ENCODE data around the gene PALLD. TPM values are rescaled to one million over a fixed set of nuclear protein-coding genes. Genes with fewer than 3 reads are reported as not detected.

Gene PALLD
- total RNA-seq, 4 donors from 2014 or later: 1,036 to 2,270 (median 2,202) TPM

DNA sequence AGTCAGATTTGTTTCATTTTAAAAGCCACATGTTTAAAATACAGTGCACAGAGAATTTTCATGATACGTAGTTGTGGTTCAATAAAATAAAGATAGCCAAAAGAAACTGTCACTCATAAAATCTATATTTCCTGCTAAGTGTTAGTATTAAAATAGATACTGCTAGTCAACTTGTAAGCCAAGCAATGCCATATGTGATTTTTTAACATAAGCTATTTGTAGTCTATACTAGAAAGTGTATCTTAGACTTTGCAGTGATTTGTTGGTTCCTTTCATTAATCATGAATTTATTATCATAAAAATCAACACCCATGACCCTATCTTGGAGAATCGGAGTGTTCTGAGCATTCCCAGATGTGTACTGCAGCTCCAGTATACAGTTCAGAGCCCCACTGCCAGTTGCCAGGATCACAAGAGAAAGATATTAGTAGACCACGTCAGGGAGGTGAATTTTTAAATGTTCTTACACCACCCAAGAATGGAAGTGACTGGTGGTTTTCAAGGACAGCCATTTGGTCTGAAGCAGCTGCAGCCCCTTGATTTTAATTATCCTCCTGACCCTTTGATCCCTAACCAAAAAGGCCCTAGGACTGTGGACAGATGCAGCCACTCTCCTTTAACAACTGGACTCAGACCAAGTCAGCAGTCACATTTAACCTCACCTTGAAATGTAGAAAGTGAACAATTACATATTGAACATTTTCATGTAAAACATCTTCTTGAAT is 163.1 kb downstream of the PALLD start:
- Histone ChIP-seq H3K4me3 (no peak overlapping the region), H3K27me3 (no peaks in the 10 kb centered on the region), H3K4me1 (peaks cover 0 to 9% (median 0%) of the 10 kb centered on the region in 3 donors), H3K9me3 (no peaks in the 10 kb centered on the region), H3K27ac (no peak overlapping the region), H3K36me3 (no peaks in the 10 kb centered on the region)
- 47 to 58% methylated on average over 2 to 3 of the region's 3 CpGs for WGBS, 2 donors (ENCODE audit: low coverage in 1 of 2)
- TF ChIP-seq EP300 (IDR thresholded peaks at IDR 0.05): no peak
- TF ChIP-seq, protein P1, sequence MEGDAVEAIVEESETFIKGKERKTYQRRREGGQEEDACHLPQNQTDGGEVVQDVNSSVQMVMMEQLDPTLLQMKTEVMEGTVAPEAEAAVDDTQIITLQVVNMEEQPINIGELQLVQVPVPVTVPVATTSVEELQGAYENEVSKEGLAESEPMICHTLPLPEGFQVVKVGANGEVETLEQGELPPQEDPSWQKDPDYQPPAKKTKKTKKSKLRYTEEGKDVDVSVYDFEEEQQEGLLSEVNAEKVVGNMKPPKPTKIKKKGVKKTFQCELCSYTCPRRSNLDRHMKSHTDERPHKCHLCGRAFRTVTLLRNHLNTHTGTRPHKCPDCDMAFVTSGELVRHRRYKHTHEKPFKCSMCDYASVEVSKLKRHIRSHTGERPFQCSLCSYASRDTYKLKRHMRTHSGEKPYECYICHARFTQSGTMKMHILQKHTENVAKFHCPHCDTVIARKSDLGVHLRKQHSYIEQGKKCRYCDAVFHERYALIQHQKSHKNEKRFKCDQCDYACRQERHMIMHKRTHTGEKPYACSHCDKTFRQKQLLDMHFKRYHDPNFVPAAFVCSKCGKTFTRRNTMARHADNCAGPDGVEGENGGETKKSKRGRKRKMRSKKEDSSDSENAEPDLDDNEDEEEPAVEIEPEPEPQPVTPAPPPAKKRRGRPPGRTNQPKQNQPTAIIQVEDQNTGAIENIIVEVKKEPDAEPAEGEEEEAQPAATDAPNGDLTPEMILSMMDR (IDR thresholded peaks at IDR 0.05): no peak
- TF ChIP-seq POLR2AphosphoS5 (IDR thresholded peaks at IDR 0.05): no peak
- no peak for TF ChIP-seq POLR2A (IDR thresholded peaks at IDR 0.05)
- no peak for ATAC-seq

DNA sequence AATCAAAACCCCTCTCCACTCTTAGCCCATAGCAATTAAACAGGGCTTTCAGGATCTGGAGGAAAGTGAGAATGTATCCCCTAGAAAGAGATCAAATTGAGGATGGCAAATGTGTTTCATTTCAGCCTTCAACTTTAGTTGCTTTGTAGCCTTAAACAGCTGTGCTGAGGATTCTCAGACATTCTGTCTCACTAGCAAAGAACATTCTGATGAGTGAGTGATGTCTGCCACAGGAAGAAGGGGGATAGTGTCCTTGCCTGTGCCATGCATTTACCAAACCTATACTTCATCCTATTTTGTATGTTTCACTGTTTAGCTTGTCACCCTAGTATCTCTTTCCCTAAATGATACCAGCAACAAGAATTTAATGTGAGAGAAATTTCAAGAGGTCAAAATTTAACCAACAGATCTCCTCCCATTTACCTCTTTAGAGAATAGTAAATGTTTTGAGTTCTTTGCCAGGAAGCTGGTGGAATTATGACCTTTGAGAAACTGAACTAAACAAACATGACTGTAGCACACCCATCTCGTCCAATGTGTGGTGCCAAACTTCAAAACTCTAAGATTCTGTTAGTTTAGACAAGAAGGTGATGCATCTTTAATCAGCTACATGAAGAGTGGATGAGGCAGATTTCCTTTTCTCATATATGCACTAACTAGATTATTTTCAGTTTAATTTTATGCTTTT is 165.6 kb downstream of the PALLD start:
- no peak overlapping the region for H3K27ac ChIP-seq
- H3K9me3 ChIP-seq: no peaks in the 10 kb centered on the region
- H3K27me3 ChIP-seq: no peaks in the 10 kb centered on the region
- WGBS, 2 donors (ENCODE audit: low coverage in 1 of 2): 11 to 20% methylated on average over 1 of the region's 1 CpG
- TF ChIP-seq POLR2AphosphoS5 (IDR thresholded peaks at IDR 0.05): no peak
- TF ChIP-seq EP300 (IDR thresholded peaks at IDR 0.05): no peak
- TF ChIP-seq POLR2A (IDR thresholded peaks at IDR 0.05): no peak
- TF ChIP-seq, protein P1 (IDR thresholded peaks at IDR 0.05): no peak
- peaks cover 0 to 9% (median 0%) of the 10 kb centered on the region in 3 donors for H3K4me1 ChIP-seq
- no peaks in the 10 kb centered on the region for H3K36me3 ChIP-seq
- ATAC-seq: no peak
- no peak overlapping the region for H3K4me3 ChIP-seq

DNA sequence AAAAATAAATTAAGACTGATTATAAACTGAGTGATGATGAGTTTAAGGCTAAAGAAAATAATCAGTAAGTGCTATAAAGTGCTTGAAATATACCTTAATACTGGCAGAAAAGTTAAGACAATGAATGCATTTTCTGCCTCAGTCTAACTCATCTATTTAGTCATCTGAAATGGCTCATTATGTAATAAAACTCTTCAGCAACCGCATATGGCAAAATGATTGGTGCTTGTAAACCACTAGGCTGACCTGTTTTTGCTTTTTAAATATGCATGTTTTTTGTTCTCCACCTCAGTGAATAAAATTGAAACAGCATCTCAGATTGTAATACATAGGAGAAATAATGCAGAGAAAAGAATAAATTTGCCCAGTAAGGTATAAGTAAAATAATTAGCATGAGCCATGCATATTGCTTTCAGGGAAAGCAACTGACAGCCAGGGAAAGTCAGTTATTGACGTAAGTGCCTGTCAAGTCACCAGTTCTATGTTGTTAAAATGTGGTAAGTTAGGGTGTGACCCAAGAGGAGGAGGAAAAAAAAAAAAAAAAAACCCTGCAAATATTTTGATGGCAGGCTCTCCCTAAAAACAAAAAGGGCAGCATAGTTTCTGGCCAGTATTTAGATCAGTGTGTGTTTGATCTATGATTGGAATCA is 167.5 kb downstream of the PALLD start:
- no peak overlapping the region for H3K27ac ChIP-seq
- no peak overlapping the region for H3K4me3 ChIP-seq
- H3K9me3 ChIP-seq: no peaks in the 10 kb centered on the region
- peaks cover 0 to 9% (median 0%) of the 10 kb centered on the region in 3 donors for H3K4me1 ChIP-seq
- H3K27me3 ChIP-seq: no peaks in the 10 kb centered on the region
- no peak for TF ChIP-seq POLR2AphosphoS5 (IDR thresholded peaks at IDR 0.05)
- no peak for TF ChIP-seq POLR2A (IDR thresholded peaks at IDR 0.05)
- TF ChIP-seq EP300 (IDR thresholded peaks at IDR 0.05): no peak
- TF ChIP-seq, protein P1 (IDR thresholded peaks at IDR 0.05): no peak
- ATAC-seq: no peak
- 86 to 92% methylated on average over 2 of the region's 2 CpGs for WGBS, 2 donors (ENCODE audit: low coverage in 1 of 2)
- H3K36me3 ChIP-seq: no peaks in the 10 kb centered on the region

GRCh38 chr4:168666531-168666930 is 169.7 kb downstream of the PALLD start:
- Histone ChIP-seq H3K4me1 (peaks cover 0 to 9% (median 0%) of the 10 kb centered on the region in 3 donors), H3K27ac (no peak overlapping the region), H3K27me3 (no peaks in the 10 kb centered on the region), H3K9me3 (no peaks in the 10 kb centered on the region), H3K36me3 (no peaks in the 10 kb centered on the region), H3K4me3 (no peak overlapping the region)
- ATAC-seq: no peak
- TF ChIP-seq, protein P1 (IDR thresholded peaks at IDR 0.05): no peak
- TF ChIP-seq EP300 (IDR thresholded peaks at IDR 0.05) (no peak), POLR2AphosphoS5 (IDR thresholded peaks at IDR 0.05) (no peak), POLR2A (IDR thresholded peaks at IDR 0.05) (no peak)
- 35 to 39% methylated on average over 2 of the region's 2 CpGs for WGBS, 2 donors (ENCODE audit: low coverage in 1 of 2)

Data from gastroesophageal sphincter (tissue), 4 donors.